ENCODE data around the gene ZNF620.
"Not testable (repeated sequence)": the region's sequence is repeated elsewhere in the genome, so short reads cannot be mapped to it uniquely, and the experiment has no call there.

The ZNF620 gene

DNA sequence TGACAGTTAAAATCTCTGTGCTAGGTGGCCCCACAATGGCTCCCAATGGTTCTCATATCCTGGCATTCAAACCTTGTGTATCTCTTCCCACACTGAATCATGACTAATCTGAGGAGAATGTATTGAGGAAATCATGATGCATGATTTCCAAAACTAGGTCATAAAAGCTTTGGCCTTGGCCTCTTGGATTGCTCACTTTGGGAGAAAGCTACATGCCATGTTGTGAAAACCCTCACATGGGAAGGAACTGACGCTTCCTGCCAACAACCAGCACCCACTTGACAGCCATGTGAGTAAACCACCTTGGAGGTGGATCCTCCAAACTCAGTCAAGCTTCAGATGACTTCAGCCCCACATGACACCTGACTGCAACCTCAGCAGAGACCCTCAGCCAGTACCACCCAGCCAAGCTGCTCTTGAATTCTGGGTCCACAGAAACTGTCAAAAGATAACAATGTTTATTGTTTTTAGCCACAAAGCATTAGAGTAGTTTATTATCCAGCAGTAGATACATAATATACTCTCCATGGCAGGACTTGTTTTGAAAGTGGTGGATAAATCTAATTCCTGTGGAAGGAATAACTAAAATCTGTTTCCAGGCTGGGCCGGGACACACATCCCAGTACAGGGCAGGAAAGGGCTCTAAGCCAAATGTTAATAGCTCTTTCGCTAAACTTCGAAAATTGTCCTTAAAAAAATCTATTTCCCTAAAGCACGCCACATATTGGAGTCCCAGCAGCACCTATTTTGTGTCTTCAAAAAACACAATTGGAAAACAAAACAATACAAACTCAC is 1.0 kb upstream of the ZNF620 start:
- DNase-seq = peak; percentile 14

DNA sequence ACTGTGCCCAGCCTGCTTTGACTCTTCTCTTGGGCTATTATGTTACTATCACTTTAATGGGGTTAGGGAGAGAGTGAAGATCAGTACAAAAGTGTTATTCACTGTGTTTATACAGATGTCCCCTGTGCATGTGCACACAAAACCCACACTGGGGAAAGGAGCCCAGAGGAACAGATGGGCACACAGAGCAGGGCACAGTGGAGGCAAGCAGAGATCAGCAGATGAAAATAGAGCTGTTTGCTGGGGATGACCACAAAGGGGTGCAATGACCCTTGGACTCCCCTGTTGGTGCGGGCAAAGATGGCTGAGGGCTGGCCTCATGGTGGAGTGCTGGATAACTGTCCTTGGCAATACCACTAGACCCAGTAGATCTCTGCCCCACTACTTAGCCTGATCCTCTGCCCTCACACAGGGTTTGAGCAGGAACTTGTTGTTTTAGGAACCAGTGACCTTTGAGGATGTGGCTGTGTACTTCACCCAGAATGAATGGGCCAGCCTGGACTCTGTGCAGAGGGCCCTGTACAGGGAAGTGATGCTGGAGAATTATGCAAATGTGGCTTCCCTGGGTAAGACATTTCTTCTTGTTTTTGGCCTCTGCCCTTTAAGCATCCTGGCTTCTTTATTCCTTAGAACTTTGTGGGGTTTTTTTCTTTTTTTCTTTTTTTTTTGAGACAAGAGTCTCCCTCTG is 5.3 kb downstream of the ZNF620 start:
- DNase-seq = no peak

DNA sequence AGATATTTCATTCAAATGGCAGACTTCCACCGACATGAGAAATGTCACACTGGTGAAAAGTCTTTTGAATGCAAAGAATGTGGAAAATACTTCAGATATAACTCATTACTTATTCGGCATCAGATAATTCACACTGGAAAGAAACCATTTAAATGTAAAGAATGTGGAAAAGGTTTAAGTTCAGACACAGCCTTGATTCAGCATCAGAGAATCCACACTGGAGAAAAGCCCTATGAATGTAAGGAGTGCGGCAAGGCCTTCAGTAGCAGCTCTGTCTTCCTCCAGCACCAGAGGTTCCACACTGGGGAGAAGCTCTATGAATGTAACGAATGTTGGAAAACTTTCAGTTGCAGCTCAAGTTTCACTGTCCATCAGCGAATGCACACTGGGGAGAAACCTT is 10.4 kb downstream of the ZNF620 start:
- no peak for DNase-seq

DNA sequence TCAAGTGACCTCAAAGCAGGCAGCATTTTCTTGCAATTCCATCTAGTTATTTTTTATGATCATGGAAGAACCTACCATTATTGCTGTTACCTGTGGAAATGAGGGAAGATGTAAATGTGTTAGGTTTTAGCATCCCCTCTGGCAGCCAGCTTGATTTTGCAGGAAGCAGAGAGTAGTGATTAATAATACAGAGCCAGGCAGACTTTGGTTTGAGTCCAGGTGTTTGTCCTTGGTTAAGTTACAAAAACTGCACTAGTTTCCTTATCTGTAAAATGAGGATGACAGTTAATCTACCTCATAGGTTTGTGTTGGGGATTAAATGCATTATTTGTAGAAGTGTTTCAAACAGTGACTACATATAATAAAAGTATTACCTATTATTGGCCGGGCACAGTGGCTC is 12.2 kb downstream of the ZNF620 start:
- DNase-seq = no peak

- DNase-seq = no peak
These were observed 13.0 kb downstream of the ZNF620 start for GRCh38 chr3:40518848-40519247.

GRCh38 chr3:40521254-40521653 is 15.4 kb downstream of the ZNF620 start:
- no peak for DNase-seq

- peak; percentile 55 for DNase-seq
These were observed 17.9 kb downstream of the ZNF620 start for GRCh38 chr3:40523781-40524180.

- DNase-seq = peak; percentile 40
These were observed 18.4 kb downstream of the ZNF620 start for GRCh38 chr3:40524222-40524567.

GRCh38 chr3:40524568-40525285 is 18.9 kb downstream of the ZNF620 start, which contains the start of gene ZNF621:
Gene ZNF621 (plus strand): TSS chr3:40524960. CDS start chr3:40525841, 881 bp downstream.
- peak; percentile 84 for DNase-seq

DNA sequence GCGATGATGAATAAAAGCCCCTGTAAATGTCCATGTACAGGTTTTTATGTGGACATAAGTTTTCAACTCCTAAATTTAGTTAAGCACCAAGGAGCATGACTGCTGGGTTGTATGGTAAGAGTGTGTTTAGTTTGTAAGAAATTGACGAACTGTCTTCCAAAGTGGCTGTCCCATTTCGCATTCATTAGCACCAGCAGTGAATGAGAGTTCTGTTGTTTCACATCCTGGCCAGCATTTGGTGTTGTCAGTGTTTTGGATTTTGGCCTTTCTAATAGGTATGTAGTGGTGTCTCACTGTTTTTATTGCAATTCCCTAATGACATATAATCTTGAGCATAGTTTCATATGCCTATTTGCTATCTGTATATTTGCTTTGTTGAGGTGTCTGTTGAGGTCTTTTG is 22.6 kb downstream of the ZNF620 start:
- no peak for DNase-seq

- no peak for DNase-seq
These were observed 26.4 kb downstream of the ZNF620 start for GRCh38 chr3:40532252-40532651.

- DNase-seq = no peak
These were observed 28.4 kb downstream of the ZNF620 start for GRCh38 chr3:40534283-40534682.

GRCh38 chr3:40546816-40547215 is 41.0 kb downstream of the ZNF620 start:
- DNase-seq = no peak

DNA sequence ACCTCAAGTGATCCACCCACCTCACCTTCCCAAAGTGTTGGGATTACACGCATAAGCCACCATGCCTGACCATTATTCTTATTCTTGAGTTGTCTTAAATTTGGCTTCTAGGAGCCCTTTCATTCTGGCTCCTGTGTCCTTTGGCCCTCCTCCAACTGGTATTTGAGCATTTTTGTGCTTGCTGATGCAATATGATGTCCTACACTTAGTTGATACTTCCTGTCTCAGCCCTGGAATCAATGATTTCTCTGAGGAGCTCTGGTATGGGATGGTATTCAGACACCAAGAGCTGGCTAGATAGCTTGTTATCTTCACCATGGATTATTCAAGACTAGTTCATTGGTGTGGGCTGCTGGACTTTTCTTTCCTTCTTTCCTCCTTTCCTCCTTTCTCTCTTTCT is 44.3 kb downstream of the ZNF620 start:
- DNase-seq = no peak

- DNase-seq = no peak
These were observed 51.8 kb downstream of the ZNF620 start for GRCh38 chr3:40557575-40558161.

DNA sequence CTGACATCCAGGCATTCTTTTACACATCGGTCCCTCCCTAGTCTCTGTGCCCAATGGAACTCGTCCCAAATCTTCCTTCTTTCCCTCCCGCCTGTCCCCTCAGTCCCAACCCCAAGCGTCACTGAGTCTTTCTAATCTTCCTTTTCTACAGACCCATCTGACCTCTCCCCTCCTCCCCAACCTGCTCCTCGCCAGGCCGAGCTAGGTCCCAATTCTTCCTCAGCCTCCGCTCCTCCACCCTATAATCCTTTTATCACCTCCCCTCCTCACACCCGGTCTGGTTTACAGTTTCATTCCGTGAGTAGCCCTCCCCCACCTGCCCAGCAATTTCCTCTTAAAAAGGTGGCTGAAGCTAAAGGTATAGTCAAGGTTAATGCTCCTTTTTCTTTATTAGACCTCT is 56.6 kb downstream of the ZNF620 start:
- not testable (repeated sequence) for DNase-seq

DNA sequence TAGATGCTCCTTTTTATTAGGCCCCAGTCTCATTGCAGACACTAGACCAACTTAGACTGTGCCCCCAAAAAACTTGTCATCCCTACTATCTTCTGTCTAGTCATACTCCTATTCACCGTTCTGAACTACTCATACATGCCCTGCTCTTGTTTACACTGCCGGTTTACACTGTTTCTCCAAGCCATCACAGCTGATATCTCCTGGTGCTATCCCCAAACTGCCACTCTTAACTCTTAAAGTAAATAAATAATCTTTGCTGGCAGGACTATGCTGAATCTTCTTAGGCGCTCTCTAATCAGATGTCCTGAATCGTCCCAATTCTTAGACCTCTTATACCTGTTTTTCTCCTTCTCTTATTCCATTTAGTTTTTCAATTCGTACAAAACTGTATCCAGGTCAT is 59.8 kb downstream of the ZNF620 start:
- DNase-seq = not testable (repeated sequence)

DNA sequence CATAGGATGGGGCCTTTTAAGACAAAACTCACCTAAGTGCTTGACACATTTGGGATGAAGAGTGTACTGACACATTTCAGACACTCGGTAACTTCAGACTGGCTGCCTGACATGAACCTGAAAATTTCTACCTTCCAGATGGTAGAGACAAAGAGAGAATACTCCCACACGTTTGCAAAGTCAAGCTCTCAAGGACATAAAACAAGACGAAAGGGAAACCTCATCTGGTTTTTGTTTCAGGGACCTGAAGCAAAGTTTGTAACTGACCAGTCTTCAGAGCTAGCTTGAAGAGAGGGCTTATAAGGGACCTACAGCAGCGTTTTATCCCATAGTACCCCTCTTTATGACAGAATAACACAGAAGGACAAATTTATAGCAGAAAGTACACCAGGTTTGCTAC is 60.9 kb downstream of the ZNF620 start:
- DNase-seq = no peak

Measured in hematopoietic multipotent progenitor cell treated with erythropoietin and hydrocortisone succinate and interleukin-3 and kit ligand, for 8 days (in vitro differentiated cells).